ENCODE data around the gene DDHD1.
A peak's percentile ranks its signal among the peaks of the same experiment; 100 is the strongest.

The DDHD1 gene

GRCh38 chr14:53034688-53035230, 118.4 kb downstream of the DDHD1 start:
- no peak for DNase-seq (ENCODE audit: low read depth)
- no peak for TF ChIP-seq CTCF (IDR thresholded peaks at IDR 0.05; ENCODE audit: insufficient read depth, low read depth, low read length, missing control alignments)
- H3K4me3 ChIP-seq (ENCODE audit: low read length): no peak overlapping the region

- TF ChIP-seq CTCF (IDR thresholded peaks at IDR 0.05; ENCODE audit: insufficient read depth, low read depth, low read length, missing control alignments): no peak
- no peak overlapping the region for H3K4me3 ChIP-seq (ENCODE audit: low read length)
- no peak for DNase-seq (ENCODE audit: low read depth)
Measured at GRCh38 chr14:53034036-53034435, 119.1 kb downstream of the DDHD1 start.

GRCh38 chr14:53032838-53033390, 120.2 kb downstream of the DDHD1 start:
- DNase-seq (ENCODE audit: low read depth): no peak
- TF ChIP-seq CTCF (IDR thresholded peaks at IDR 0.05; ENCODE audit: insufficient read depth, low read depth, low read length, missing control alignments): no peak
- no peak overlapping the region for H3K4me3 ChIP-seq (ENCODE audit: low read length)

DNA sequence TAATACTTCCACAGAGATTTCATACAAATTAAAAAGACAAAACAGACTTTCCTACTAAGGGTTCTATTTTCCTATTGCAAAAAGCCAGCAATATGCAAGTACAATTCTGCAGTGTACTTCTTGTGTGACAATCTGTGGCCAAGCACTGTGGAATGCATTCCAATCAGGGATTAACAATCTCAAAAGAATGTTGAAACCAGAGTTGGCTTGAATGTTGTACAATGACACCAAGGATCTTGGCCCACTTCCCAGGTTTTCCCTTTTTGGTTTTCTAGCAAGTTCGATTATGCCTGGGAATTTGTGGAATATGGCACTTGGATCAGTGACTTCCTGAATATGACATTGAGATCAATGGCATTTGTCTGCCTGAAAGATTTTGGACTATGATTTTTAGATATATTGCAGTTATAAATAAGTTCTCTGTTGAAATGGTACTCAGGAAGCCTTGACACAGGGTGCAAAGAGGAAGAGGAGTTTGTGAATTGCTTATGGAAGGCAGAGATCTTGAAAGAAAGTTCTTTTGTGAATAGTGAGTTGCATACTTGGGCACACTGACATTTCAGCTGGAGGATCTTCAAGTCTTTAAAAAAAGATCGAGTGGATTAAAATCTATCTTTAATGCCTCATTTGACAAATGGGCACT, 120.8 kb downstream of the DDHD1 start:
- H3K4me3 ChIP-seq (ENCODE audit: low read length): no peak overlapping the region
- peak; percentile 67 for DNase-seq (ENCODE audit: low read depth)

GRCh38 chr14:53027562-53027961, 125.6 kb downstream of the DDHD1 start:
- no peak for TF ChIP-seq CTCF (IDR thresholded peaks at IDR 0.05; ENCODE audit: insufficient read depth, low read depth, low read length, missing control alignments)
- no peak overlapping the region for H3K4me3 ChIP-seq (ENCODE audit: low read length)
- DNase-seq (ENCODE audit: low read depth): no peak

More for the DNA sequence above, 120.8 kb downstream of the DDHD1 start:
- no peak for TF ChIP-seq CTCF (IDR thresholded peaks at IDR 0.05; ENCODE audit: insufficient read depth, low read depth, low read length, missing control alignments)

DNA sequence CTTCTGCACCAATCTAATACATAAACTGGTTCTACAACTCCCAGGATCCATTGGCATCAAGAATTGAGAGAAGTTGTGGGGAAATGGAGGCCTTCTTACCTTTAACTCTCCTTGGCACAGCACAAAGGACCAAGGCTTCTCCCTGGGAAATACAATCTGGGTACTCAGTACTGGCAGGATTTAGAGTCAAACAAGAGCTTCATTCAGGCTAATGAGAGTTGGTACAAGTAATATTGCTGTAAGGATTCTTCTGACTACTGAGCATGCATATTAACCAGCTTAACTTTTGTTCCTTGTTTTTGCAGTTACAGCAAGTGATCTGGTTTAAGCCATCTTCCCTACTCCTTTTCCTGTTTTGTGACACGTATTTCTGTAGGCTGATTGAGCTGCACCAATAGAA, 126.1 kb downstream of the DDHD1 start:
- no peak for DNase-seq (ENCODE audit: low read depth)
- TF ChIP-seq CTCF (IDR thresholded peaks at IDR 0.05; ENCODE audit: insufficient read depth, low read depth, low read length, missing control alignments): no peak
- no peak overlapping the region for H3K4me3 ChIP-seq (ENCODE audit: low read length)

- no peak overlapping the region for H3K4me3 ChIP-seq (ENCODE audit: low read length)
- no peak for DNase-seq (ENCODE audit: low read depth)
- no peak for TF ChIP-seq CTCF (IDR thresholded peaks at IDR 0.05; ENCODE audit: insufficient read depth, low read depth, low read length, missing control alignments)
Measured at GRCh38 chr14:53023325-53023724, 129.8 kb downstream of the DDHD1 start.
